GM19035 (cell line): Measurements from ENCODE around the gene KCNH3.

Experiments
- ATAC-seq: cut with Tn5 transposase; IDR thresholded peaks from one replicate; pipeline ENCODE4 v1.9.1; 2021; ENCODE audit not compliant: unreplicated experiment

The KCNH3 gene

DNA sequence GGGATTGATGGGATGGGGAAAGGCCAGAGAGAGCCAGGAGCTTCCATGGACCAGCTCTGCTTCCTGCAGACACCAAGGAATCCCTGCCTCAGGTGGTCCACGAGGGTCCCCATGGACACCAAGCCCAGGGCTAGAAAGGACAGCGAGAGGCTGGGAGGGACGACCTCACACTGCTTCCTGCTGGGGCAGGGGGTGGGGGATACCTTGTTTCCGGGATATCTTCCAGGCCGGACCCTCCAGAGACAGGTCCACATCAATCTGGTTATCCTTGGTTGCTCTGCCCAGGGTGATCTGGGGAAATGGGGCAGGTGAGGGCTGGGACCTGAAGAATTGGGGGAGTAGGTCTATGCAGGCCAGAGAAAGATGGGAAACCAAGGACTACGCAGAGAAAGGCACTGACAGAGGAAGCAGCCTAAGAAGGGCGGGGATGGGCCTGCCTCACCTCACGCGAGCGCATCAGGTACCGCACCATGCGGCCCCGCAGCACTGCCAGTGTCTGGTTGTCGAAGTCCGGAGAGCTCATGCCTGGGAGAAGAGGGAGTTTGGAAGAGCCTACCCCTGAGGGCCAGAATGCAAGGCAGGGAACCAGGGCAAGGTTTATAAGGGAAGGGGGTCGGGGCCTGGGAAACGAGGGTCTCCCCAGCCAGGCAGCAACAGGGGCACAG is 20.3 kb downstream of the KCNH3 start:
- no peak for ATAC-seq

- ATAC-seq: no peak
These were observed 21.9 kb downstream of the KCNH3 start for GRCh38 chr12:49560695-49561094.

DNA sequence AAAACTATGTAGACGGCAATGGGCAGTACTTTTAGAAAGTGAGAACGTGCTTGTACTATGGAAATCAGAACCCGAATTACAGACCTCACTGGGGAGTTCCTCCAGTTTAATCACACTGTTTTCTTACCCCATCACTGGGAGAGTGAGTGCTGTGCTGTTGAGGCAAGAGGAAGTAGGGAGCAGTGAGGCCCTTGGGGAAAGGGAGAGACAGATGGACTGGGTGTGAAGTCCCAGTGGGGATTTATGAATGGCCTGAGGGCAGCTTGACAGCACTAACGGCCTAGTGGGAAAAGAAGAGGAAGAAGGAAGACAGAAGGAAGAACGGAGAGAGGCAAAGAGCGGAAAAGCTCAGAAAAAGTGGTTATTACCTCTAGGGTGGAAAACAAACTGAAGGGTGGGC is 23.4 kb downstream of the KCNH3 start:
- ATAC-seq: no peak

DNA sequence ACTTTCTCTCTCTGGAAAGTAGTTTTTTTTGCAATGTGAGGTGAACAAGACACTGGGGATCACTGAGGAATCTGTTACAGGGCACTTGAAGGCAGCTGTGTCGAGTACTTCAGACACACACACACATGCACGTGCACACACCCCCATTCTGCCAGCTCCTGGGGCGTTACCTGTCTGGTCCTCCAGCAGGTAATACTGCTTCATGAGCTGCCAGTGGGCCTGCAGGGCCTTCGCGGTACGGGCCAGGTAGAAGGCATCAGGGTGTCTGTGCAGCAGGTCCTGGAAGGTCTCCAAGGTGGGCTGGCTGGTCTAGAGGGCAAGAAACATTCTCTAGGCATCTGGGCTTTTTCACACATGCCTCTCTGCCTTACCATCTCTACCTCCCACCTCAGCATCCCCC is 24.0 kb downstream of the KCNH3 start:
- no peak for ATAC-seq

DNA sequence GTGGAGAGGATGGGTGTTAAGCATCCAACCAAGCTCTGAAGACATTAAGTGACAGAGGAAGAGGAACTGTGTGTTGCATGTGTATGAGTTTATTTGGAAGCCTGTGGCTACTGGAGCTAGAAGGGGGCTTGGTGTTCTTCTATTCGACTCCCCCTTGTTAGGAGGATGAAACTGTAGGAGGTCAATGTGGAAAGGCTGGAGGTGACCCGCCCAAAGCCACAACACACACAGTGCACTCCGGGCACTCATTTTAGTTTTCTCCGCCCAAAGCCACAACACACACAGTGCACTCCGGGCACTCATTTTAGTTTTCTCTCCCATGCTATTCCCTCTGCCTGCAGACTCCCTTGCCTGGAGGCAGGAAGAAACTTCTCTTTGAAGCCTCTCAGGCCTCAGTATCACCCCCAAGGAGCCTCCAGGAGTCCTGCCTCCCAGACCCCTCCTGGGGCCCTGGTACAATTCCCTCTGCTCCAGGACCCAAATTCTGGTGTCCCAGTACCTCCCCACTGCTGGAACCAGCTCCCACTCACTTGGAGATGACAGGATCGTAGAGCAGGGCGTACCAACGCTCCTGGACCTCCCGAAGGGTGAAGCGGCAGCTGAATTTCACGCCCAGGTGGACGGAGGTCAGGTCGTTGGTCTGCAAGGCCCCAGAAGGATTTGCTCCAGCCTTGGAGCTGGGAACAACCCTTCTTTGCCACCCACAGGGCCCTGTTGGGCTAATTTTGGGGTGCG is 25.3 kb downstream of the KCNH3 start:
- ATAC-seq: no peak

DNA sequence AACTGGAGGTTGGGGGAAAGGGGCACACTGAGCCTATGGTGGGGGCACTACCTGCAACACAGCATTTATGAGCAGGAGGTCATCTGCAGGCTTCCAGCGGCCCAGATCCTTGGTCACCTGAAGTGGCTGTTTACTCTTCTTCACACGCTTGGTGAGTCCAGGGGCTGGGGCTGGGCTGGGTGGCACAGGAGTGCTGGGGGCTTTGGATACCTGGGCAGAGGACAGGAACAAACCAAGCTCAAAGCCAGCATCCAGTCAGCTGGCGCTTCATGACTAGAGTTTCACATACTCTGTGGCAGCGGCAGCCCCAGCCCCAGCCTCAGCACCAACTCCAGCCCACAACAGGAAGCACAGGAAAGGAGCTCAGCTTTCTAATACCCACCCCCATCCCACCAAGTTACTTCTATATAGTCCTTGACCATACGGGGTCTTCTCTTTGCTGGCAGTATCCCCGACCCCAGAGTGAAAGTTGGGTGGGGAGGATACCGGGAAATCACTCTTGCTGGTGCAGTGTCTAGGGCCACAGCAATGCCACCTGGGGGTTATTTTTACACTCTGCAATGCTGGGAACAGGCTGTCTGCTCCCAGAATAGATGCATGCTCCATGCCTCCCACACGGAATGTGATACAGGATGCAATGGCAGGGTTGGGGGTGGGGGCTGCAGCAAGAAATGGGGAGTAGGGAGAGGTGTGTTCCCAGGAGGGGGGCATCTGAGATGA is 26.0 kb downstream of the KCNH3 start:
- no peak for ATAC-seq

- no peak for ATAC-seq
These were observed 26.8 kb downstream of the KCNH3 start for GRCh38 chr12:49565406-49566265.

DNA sequence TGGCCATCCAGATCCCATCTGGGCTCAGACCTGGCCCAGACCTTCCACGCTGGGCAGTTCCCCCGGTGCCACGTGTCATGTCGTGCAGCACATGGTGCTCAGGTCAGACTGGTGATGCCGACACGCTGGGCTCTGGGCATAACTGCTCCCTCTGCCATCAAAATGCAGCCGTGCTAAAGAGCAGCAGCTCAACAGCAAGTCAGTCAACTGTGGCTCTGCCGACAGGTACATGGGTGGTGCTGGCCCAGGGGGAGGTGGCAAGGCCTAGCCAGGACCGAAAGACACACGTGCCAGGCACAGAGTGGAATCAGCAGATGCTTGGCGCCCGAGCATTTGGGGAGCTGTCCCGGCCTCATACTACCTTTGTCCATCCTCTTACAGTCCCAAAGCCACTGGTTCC is 27.5 kb downstream of the KCNH3 start:
- ATAC-seq: no peak

GRCh38 chr12:49567302-49567610 is 28.4 kb downstream of the KCNH3 start:
- ATAC-seq: peak; percentile 16

GRCh38 chr12:49567611-49568441 is 29.0 kb downstream of the KCNH3 start, which contains the start of gene MCRS1:
TSS of gene MCRS1 (minus strand) at chr12:49568142. CDS start at chr12:49566731, 1,411 bp downstream.
- peak; percentile 85 for ATAC-seq

GRCh38 chr12:49568442-49569162 is 29.8 kb downstream of the KCNH3 start:
- ATAC-seq: peak; percentile 23

- ATAC-seq: no peak
These were observed 38.9 kb downstream of the KCNH3 start for GRCh38 chr12:49577589-49578315.

GRCh38 chr12:49578471-49579112 is 39.8 kb downstream of the KCNH3 start:
- no peak for ATAC-seq

- no peak for ATAC-seq
These were observed 42.0 kb downstream of the KCNH3 start for GRCh38 chr12:49580572-49581535.

DNA sequence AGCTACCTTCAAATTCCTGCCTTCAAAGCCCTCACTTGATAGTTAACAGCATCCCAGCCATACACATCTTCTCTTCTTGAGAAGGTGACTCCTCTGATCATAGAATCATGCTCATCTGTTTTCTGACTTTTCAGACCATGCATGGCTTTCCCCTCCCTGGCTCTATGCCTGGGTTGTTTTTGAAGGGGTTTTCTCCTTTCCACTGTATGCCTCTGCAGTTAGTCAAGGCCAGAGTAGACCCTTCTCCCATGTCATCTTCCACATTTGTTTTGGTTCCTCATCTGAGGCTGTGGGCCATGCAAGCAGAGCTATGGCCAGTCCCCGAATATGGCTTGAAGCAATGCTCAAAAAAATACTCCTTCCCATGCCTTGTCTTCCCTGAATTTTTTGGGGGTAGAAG is 43.4 kb downstream of the KCNH3 start:
- ATAC-seq: no peak

DNA sequence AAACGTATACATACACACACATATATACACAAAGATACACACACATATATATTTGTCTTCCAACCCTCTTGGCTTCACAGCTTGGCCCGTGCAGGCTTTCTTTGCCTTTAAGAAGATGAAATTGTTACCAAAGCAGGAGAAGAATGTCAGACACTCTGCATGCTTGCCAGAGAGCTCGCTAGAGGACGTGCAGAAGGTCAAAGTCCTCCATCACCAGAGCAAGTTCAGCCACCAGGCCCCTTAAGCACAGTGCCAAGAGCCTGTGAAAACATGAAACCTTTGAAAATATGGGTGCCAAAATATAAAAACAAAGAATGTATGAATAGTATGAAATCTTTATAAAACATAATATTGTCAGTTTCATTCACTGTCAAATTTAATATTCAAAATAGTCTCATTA is 44.0 kb downstream of the KCNH3 start:
- ATAC-seq: no peak

DNA sequence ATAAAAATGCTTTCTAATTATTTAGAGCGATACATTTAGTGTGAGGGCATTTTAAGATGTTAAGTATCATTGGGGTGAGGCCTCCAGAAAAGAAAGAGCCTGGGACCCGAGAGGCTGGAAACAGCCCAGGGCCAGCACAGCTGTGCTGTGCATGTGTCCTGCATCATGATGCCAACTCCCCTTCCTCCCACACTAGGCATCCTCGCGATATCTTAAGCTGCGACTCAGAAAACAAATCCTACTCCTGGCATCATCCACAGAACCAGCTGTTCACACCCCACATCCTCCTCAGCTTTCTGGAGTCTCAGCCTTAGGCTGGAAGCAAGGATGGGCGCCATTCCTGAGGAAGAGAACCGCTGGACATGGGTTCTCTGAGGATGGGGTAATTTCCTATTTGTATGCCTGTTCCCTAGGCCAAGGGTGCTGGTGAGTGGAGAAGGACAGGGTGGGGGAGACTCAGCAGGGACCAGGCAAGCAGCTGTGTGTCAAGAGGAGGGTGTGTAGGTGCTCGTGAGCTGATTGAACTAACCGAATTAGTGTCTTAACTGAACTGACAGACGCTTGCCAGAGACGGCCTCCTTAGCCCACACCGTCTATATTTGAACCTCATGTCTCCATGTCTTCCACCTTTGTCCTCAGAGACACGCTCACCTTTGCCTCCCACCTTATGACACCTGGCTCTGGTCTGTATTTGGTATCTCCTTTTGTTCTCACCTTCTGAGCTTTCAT is 44.7 kb downstream of the KCNH3 start:
- no peak for ATAC-seq
